AG08395 (cell line): Measurements from ENCODE around the gene INPP4B.
A peak's percentile ranks its signal among the peaks of the same experiment; 100 is the strongest.

Source experiments
- DNase-seq: peaks from one replicate; pipeline ENCODE4 v3.0.0; 2012; ENCODE audit warnings: mixed read lengths, low spot score

INPP4B gene

GRCh38 chr4:142373610-142374009, 472.5 kb downstream of the INPP4B start:
- DNase-seq: no peak

- DNase-seq: no peak
Measured at GRCh38 chr4:142372530-142373260, 473.4 kb downstream of the INPP4B start.

DNA sequence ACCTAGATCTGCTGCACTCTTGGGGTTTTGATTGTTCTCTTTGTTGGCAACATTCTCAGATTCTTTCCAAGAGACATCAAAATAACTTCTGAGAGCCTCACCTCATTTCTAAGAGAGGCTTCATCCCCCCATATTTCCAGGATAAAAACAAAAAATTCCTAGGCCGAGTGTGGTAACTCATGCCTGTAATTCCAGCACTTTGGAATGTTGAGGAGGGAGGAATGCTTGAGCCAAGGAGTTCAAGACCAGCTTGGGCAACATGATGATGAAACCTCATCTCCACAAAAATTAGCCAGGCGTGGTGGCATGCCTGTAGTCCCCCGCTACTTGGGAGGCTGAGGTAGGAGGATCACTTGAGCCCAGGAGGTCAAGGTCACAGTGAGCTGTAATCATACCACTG, 477.0 kb downstream of the INPP4B start:
- no peak for DNase-seq

- no peak for DNase-seq
Measured at GRCh38 chr4:142367418-142368180, 478.5 kb downstream of the INPP4B start.

DNA sequence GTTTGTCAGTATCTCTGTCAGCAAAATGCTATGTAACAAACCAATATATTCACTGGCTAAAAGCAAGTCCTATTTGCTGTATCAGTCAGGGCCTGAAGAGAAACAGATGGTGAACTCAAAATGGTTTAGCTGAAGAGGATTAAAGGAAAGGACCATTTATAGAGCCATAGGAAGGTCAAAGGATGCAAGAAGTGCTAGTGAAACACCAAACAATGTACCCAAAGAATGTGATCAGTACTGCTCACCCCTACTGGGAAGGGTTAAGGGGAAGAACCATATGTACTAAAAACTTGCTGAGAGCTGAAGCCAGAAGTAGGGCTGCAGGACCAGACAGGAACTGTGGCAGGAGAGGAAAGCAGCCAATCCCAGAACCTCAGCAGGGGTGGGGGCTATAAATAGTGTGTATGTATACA, 479.3 kb downstream of the INPP4B start:
- DNase-seq: no peak

GRCh38 chr4:142365391-142365790, 480.7 kb downstream of the INPP4B start:
- DNase-seq: peak; percentile 19

DNA sequence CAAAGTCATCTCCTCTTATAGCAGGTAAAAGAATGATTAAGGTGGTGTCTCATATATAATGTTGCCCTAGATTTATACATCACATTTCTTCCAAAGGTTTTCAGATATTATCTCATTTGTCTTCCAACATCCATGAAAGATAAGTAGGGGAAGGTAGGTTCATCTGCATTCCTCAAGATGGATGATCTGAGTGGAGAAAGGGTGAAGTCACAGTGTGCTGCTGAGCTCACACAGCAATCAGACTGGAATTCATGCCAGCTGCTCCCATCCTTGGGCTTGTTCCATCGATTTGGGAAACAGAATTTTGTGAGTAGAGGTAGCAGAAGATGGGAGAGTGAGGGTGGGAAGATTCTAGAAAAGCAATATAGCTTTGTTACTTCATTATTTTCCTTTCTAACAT, 482.4 kb downstream of the INPP4B start:
- DNase-seq: no peak

DNA sequence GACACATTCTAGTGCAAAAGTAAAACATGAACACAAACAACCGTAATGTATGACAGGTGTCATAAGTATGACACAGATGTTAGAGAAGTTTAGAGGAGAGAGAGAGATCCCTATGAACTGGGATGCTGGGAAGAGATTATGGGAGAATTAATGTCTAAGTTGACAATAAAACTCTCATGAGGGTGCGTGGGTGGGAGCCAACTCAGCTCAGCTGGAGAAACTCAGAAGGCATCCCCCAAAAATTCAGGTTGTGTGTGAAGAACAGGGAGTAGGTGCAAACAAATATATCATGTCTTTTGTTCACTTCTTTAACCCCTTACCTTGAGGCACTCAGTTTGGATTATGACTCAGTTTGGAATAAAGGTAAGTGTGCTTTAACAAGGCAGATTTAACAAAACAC, 484.1 kb downstream of the INPP4B start:
- DNase-seq: no peak

DNA sequence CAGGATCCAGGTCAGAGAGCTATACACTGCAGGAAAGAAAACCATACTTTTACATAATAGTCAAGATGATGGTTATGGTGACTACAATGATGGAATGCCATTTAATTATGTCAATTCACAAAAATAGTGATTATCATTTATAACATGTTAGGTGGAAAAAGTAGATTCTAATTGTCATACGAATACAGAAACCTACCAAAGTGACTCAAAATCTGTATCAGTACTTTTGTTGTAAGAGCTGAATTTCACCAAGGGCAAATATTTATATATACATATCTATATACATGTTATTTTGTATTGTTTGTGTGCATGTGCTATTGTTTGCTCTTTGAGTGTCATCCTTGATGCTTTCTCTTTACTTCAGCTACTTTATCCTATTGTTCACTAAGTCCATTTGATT, 485.4 kb downstream of the INPP4B start:
- DNase-seq: no peak

- DNase-seq: no peak
Measured at GRCh38 chr4:142358656-142359055, 487.4 kb downstream of the INPP4B start.

DNA sequence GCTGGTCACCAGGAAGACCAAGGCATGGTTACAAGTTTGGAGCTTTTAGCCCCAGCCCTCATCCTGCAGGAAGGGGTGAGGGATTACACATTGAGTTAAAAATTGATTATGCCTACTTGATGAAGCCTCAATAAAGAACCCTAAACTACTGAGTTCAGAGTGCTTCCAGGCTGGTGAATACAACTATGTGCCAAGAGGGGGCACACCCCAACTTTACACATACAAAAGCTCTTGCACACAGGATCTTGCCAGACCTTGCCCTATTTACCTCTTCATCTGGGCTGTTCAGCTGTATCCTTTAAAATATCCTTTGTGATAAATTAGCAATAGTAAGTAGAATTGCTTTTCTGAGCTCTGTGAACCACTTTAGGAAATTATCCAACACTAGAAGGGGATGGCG, 489.3 kb downstream of the INPP4B start:
- DNase-seq: no peak

- DNase-seq: no peak
Measured at GRCh38 chr4:142356118-142356759, 489.9 kb downstream of the INPP4B start.

DNA sequence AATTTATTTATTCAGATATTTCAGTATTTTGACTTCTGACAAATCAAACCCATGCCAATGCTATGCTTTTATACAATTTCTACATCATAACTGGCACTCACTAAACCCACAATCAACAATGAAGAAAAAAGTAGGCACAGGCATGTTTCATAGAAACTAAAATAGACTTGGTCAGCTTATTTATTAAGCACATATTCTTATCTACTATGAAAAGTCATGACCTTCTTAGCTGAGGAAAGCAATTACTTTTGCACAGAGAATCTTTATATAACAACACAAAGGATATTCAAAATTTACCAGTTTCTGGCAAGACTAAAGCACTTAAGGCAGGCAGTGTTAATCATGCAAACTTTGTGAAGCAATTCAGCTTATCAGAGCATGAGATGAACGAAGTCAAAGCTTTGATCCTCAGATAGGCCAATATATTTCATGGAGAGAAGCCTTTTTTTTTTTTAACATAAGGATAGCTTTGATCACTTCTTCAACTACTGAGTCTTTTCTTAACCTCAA, 490.6 kb downstream of the INPP4B start:
- no peak for DNase-seq

DNA sequence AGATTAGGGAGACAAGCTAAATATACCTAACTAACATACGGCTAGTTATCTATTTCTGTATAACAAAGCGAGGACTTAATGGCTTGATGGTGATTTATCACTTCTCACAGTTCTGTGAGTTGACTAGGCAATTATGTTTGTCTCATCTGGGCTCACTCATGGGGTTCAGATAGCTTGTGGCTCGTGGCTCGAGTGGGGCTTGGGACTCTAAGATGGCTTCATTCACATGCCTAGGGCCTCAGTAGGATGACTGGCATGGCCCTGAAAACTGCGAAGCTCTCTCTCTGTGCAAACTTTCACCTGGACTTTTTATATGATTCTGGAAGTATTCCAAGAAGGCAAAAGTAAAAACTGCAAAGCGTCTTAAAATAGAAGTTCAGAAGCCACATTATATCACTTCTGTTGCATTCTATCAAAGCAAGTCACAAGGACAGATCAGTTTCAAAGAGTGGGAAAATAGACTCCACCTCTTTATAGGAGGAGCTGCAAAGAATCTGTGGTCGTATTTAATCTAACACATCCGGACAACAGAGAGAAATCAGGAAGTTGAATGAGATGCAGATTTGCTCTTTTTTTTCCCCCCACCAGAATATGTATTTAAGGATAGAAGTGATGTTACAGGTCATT, 491.2 kb downstream of the INPP4B start:
- DNase-seq: no peak

GRCh38 chr4:142354041-142354440, 492.1 kb downstream of the INPP4B start:
- DNase-seq: no peak

GRCh38 chr4:142353149-142353738, 492.9 kb downstream of the INPP4B start:
- peak; percentile 56 for DNase-seq

- no peak for DNase-seq
Measured at GRCh38 chr4:142352712-142353111, 493.4 kb downstream of the INPP4B start.

DNA sequence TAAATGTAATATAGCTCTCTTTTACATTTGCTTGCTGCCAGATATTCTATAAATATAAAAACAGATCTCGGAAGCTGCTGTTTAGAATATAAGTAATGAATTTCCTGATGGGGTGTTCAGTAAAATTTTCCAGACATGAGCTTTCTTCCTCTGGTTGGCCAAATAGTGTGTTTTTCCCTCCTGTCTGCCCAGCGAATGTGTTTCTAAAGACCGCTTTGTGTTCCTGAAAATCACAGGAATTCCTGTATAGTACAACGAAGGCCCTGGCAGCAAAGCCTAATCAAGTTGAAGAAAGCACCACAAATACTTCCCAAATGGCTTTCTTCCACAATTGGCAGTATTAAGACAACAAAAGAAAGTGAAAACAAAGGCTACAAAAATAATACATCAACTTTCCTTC, 494.1 kb downstream of the INPP4B start:
- DNase-seq: no peak

DNA sequence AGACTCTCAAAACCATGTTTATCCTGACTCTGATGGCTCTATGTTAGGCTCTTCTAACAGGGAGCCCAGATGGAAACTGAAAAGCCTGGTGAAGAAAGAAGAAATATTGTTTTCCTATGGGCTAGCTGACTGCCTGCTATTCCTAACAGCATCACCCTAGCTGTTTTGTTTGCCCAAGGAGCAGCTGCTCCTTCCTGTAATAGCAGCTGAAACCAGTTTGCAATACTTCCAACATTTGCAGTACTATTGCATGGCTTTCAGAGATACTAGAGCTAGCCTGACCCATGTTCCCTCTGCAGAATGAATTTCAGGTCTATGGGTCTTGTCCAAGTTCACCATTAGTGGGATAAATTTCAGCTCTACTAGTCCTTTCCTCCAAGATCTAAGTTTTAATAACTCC, 495.2 kb downstream of the INPP4B start:
- DNase-seq: no peak

DNA sequence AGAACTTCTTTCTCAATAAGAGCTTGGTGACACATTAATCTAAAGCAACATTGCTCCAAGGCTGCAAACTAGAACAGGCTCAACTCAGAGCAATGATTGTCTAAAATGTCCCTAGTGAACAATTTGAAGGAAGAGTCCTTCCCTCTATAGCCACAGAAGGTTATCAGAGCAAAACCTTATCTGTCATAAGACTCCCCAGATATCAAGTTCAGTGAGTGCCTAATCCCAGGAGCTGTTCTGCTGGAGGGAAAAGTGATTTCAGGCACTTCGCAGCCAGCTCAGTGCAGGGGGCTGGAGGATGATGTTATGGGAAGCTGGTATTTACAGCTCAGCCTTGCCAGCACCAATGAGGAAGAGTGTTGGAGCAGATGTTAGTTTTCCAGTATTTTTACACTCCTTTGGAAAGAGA, 497.5 kb downstream of the INPP4B start:
- DNase-seq: no peak

DNA sequence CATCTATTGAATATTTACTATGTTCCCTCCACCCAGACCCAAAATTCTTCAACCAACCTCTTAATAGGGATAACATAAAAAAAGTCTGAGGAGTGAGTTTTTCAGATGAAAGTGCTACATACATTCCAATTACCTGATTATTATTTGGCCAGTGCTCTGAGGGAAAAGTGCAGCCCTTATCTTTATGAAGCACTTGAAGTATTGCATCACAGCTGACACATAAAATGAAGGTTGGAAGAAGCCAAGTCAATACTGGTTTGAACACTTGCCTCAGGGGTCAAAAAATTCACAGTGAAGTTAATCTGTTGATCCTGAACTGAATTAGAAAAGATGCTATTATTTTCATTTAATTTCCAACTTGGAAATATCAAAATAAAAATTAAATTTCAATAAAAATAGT, 498.9 kb downstream of the INPP4B start:
- DNase-seq: no peak

GRCh38 chr4:142345924-142346323, 500.2 kb downstream of the INPP4B start:
- no peak for DNase-seq
